H9 (cell line): Measurements from ENCODE around the gene OR8G5. TPM values are rescaled to one million over a fixed set of nuclear protein-coding genes. Genes with fewer than 3 reads are reported as not detected.

Experiments used
- DNase-seq: peaks from one replicate; pipeline ENCODE4 v3.0.0-alpha.2; 2017
- H2AFZ ChIP-seq: one replicate; pipeline ENCODE4 v1.6.1; 2013; ENCODE audit warnings: mild to moderate bottlenecking, low read length, control low read depth, moderate library complexity
- H2AK5ac ChIP-seq: 2 replicates; pipeline ENCODE4 v1.6.1; 2013; ENCODE audit warnings: low read length, control low read depth, mixed read lengths; ENCODE audit not compliant: insufficient read length
- H2BK120ac ChIP-seq: one replicate; pipeline ENCODE4 v1.6.1; 2013; ENCODE audit warnings: low read depth, mild to moderate bottlenecking, low read length, control low read depth, inconsistent platforms; ENCODE audit not compliant: poor library complexity, severe bottlenecking
- H2BK12ac ChIP-seq: 2 replicates; pipeline ENCODE4 v1.6.1; 2013; ENCODE audit warnings: low read length, control low read depth, mixed read lengths, low read depth; ENCODE audit not compliant: insufficient read length
- H2BK15ac ChIP-seq: 2 replicates; pipeline ENCODE4 v1.6.1; 2013; ENCODE audit warnings: low read depth, low read length, control low read depth
- H2BK20ac ChIP-seq: one replicate; pipeline ENCODE4 v1.6.1; 2013; ENCODE audit warnings: low read depth, mild to moderate bottlenecking, low read length, control low read depth, inconsistent platforms; ENCODE audit not compliant: poor library complexity, severe bottlenecking
- H2BK5ac ChIP-seq: 2 replicates; pipeline ENCODE4 v1.6.1; 2013; ENCODE audit warnings: low read length, control low read depth, mixed read lengths; ENCODE audit not compliant: insufficient read length
- H3K14ac ChIP-seq: 2 replicates; pipeline ENCODE4 v1.6.1; 2013; ENCODE audit warnings: low read length, control low read depth; ENCODE audit not compliant: insufficient read depth
- H3K18ac ChIP-seq: 2 replicates; pipeline ENCODE4 v1.6.1; 2013; ENCODE audit warnings: low read depth, mild to moderate bottlenecking, mixed read lengths, low read length, control low read depth; ENCODE audit not compliant: insufficient read length
- H3K23ac ChIP-seq: 2 replicates; pipeline ENCODE4 v1.6.1; 2013; ENCODE audit warnings: low read length, control low read depth, mixed read lengths, low read depth; ENCODE audit not compliant: insufficient read length
- H3K23me2 ChIP-seq: 2 replicates; pipeline ENCODE4 v1.6.1; 2013; ENCODE audit warnings: low read depth, mild to moderate bottlenecking, mixed read lengths, low read length, control low read depth; ENCODE audit not compliant: insufficient read length, poor library complexity, severe bottlenecking
- H3K27ac ChIP-seq: 2 replicates; pipeline ENCODE4 v1.5.1; 2013; ENCODE audit warnings: low read length, control low read depth, mixed read lengths, low read depth; ENCODE audit not compliant: insufficient read length
- H3K27me3 ChIP-seq: 2 replicates; pipeline ENCODE4 v1.6.1; 2013; ENCODE audit warnings: low read length, control low read depth, inconsistent platforms; ENCODE audit not compliant: insufficient read depth
- H3K4ac ChIP-seq: 2 replicates; pipeline ENCODE4 v1.6.1; 2013; ENCODE audit warnings: low read depth, mild to moderate bottlenecking, control low read depth, inconsistent platforms, low read length, moderate library complexity
- H3K4me1 ChIP-seq: 2 replicates; pipeline ENCODE4 v1.6.1; 2013; ENCODE audit warnings: low read length, control low read depth, inconsistent platforms; ENCODE audit not compliant: insufficient read depth
- H3K4me2 ChIP-seq: 2 replicates; pipeline ENCODE4 v1.6.1; 2013; ENCODE audit warnings: low read length, control low read depth, mixed read lengths; ENCODE audit not compliant: insufficient read length, insufficient read depth
- H3K56ac ChIP-seq: 2 replicates; pipeline ENCODE4 v1.6.1; 2013; ENCODE audit warnings: low read depth, mild to moderate bottlenecking, mixed read lengths, low read length, control low read depth; ENCODE audit not compliant: insufficient read length
- H3K79me1 ChIP-seq: 2 replicates; pipeline ENCODE4 v1.6.1; 2013; ENCODE audit warnings: low read depth, mild to moderate bottlenecking, moderate library complexity, low read length, control low read depth, inconsistent platforms; ENCODE audit not compliant: insufficient read depth, poor library complexity, severe bottlenecking
- H3K79me2 ChIP-seq: 2 replicates; pipeline ENCODE4 v1.6.1; 2013; ENCODE audit warnings: low read length, control low read depth, inconsistent platforms; ENCODE audit not compliant: insufficient read depth
- H3K9ac ChIP-seq: 2 replicates; pipeline ENCODE4 v1.6.1; 2013; ENCODE audit warnings: low read length, control low read depth, mixed read lengths; ENCODE audit not compliant: insufficient read length; ENCODE audit errors: extremely low read depth
- H3K9me3 ChIP-seq: one replicate; pipeline ENCODE4 v1.6.1; 2013; ENCODE audit warnings: low read depth, low read length, inconsistent platforms; ENCODE audit not compliant: control insufficient read depth
- H3T11ph ChIP-seq: one replicate; pipeline ENCODE4 v1.6.1; 2013; ENCODE audit warnings: mild to moderate bottlenecking, low read length, control low read depth, inconsistent platforms
- H4K20me1 ChIP-seq: one replicate; pipeline ENCODE4 v1.6.1; 2013; ENCODE audit not compliant: control insufficient read depth, insufficient read length, insufficient read depth
- H4K5ac ChIP-seq: 2 replicates; pipeline ENCODE4 v1.6.1; 2013; ENCODE audit warnings: low read depth, mild to moderate bottlenecking, mixed read lengths, low read length, control low read depth; ENCODE audit not compliant: insufficient read length
- H4K8ac ChIP-seq: replicated peaks from 2 replicates; pipeline ENCODE4 v1.6.1; 2013; ENCODE audit warnings: low read length, control low read depth, mixed read lengths, low read depth; ENCODE audit not compliant: insufficient read length
- H4K91ac ChIP-seq: 2 replicates; pipeline ENCODE4 v1.6.1; 2013; ENCODE audit warnings: low read depth, mild to moderate bottlenecking, moderate library complexity, mixed read lengths, low read length, control low read depth; ENCODE audit not compliant: insufficient read length
- H3K27ac Mint-ChIP-seq, 3 experiments: 2 replicates in 2 of 3; 3 replicates in 1 of 3; pipeline ENCODE4 v1.8.0; 2020 to 2021; ENCODE audit warnings: mixed read lengths in 3 of 3, mild to moderate bottlenecking in 1 of 3, moderate library complexity in 1 of 3
- H3K27me3 Mint-ChIP-seq: 2 replicates; pipeline ENCODE4 v1.8.0; 2021; ENCODE audit warnings: low read depth, mild to moderate bottlenecking, moderate library complexity, mixed read lengths
- H3K36me3 Mint-ChIP-seq, 3 experiments: 2 replicates in 2 of 3; 3 replicates in 1 of 3; pipeline ENCODE4 v1.8.0; 2020 to 2021; ENCODE audit warnings: low read depth in 3 of 3, mixed read lengths in 3 of 3; ENCODE audit not compliant: insufficient read depth in 1 of 3
- H3K4me1 Mint-ChIP-seq, 2 experiments: 2 replicates each; pipeline ENCODE4 v1.8.0; 2020; ENCODE audit warnings: mixed read lengths in 2 of 2
- H3K4me3 Mint-ChIP-seq, 2 experiments: 2 replicates in 1 of 2; 3 replicates in 1 of 2; pipeline ENCODE4 v1.8.0; 2020 to 2021; ENCODE audit warnings: mild to moderate bottlenecking in 2 of 2, mixed read lengths in 2 of 2, moderate library complexity in 1 of 2
- H3K9me3 Mint-ChIP-seq, 2 experiments: 2 replicates in 1 of 2; 3 replicates in 1 of 2; pipeline ENCODE4 v1.8.0; 2020; ENCODE audit warnings: mild to moderate bottlenecking in 2 of 2, mixed read lengths in 2 of 2, moderate library complexity in 1 of 2
- CTCF ChIP-seq: fragments of 200-600 bp; sonication (generic); conservative IDR thresholded peaks from 3 replicates; pipeline ENCODE4 v1.8.0; 2021; ENCODE audit warnings: antibody characterized with exemption, mild to moderate bottlenecking
- total RNA-seq: library from RNA; stranded (reverse); gene quantifications from 2 replicates; pipeline ENCODE4 v1.2.1, GENCODE V29; 2021

OR8G5 gene
- total RNA-seq, 1 experiment from 2014 or later: not detected

- H3T11ph ChIP-seq: no peak overlapping the region
- no peak overlapping the region for H2BK120ac ChIP-seq
- H3K4me2 ChIP-seq: no peak overlapping the region
- H3K79me1 ChIP-seq: no peaks in the 10 kb centered on the region
- TF ChIP-seq CTCF: no peak
- Mint-ChIP-seq H3K9me3 (no peaks in the 10 kb centered on the region), H3K27ac (no peak overlapping the region), H3K27me3 (no peaks in the 10 kb centered on the region), H3K4me3 (no peak overlapping the region), H3K4me1 (no peaks in the 10 kb centered on the region), H3K36me3 (no peaks in the 10 kb centered on the region)
- no peak overlapping the region for H2BK12ac ChIP-seq
- H4K91ac ChIP-seq: no peak overlapping the region
- no peak overlapping the region for H2AK5ac ChIP-seq
- no peak overlapping the region for H2BK5ac ChIP-seq
- H3K18ac ChIP-seq: no peak overlapping the region
- no peaks in the 10 kb centered on the region for H3K27me3 ChIP-seq
- no peak overlapping the region for H4K5ac ChIP-seq
- H3K4me1 ChIP-seq: no peaks in the 10 kb centered on the region
- H3K4ac ChIP-seq: no peak overlapping the region
- H3K79me2 ChIP-seq: no peaks in the 10 kb centered on the region
- H4K8ac ChIP-seq: no peak overlapping the region
- no peak for DNase-seq
- no peak overlapping the region for H2BK15ac ChIP-seq
- no peaks in the 10 kb centered on the region for H4K20me1 ChIP-seq
- no peaks in the 10 kb centered on the region for H3K23me2 ChIP-seq
- no peak overlapping the region for H3K56ac ChIP-seq
- H3K9ac ChIP-seq: no peak overlapping the region
- no peaks in the 10 kb centered on the region for H3K9me3 ChIP-seq
- no peak overlapping the region for H3K27ac ChIP-seq
- H3K14ac ChIP-seq: no peak overlapping the region
- no peak overlapping the region for H2AFZ ChIP-seq
- no peak overlapping the region for H2BK20ac ChIP-seq
- H3K23ac ChIP-seq: no peak overlapping the region
Observed at GRCh38 chr11:124310721-124311120, 54.5 kb downstream of the OR8G5 start.
